A549 treated with Hydrocortisone at 1 μM for 4 hours (cell line): ENCODE measurements around the gene BNIP2. TPM values are rescaled to one million over a fixed set of nuclear protein-coding genes. Genes with fewer than 3 reads are reported as not detected.

Experiments
- total RNA-seq: library from RNA; stranded (reverse); fragments of 200-300 nt; extraction: Qiagen RNA extraction; gene quantifications from 5 replicates; pipeline ENCODE4 v1.2.3, GENCODE V29; 2022

The BNIP2 gene
- 63.6 to 93.9 TPM (median 67.8 TPM) in 5 replicates for total RNA-seq

GRCh38 chr15:59688782-59689625 lies at the start of gene BNIP2:
TSS of gene BNIP2 (minus strand) at chr15:59689320. CDS start at chr15:59682457, 6,863 bp downstream.

GRCh38 chr15:59656897-59657634 lies 32.1 kb downstream of the BNIP2 start, which contains the start of gene GTF2A2:
TSS of gene GTF2A2 (minus strand) at chr15:59657515. CDS start at chr15:59652277, 5,238 bp downstream.

GRCh38 chr15:59611276-59612260 lies 77.6 kb downstream of the BNIP2 start, which contains the start of gene GCNT3:
TSS of gene GCNT3 (plus strand) at chr15:59611783. CDS start at chr15:59618239, 6,456 bp downstream.

Other genes with a start within 250 kb of the BNIP2 start
- gene GCNT3, start 77.5 kb downstream of the BNIP2 start, total RNA-seq, result 121 to 140 TPM (median 128 TPM) in 5 replicates
- 148 to 190 TPM (median 177 TPM) in 5 replicates for gene GTF2A2, start 31.8 kb downstream of the BNIP2 start, total RNA-seq